NCI-H1048 (cell line): ENCODE results near the gene MMP2.
A peak's percentile ranks its signal among the peaks of the same experiment; 100 is the strongest.

Experiments
- DNase-seq: peaks from one replicate; lab custom pipeline; 2025; lab: John Stamatoyannopoulos, UW

MMP2 gene

GRCh38 chr16:55494994-55495421 lies 16.0 kb downstream of the MMP2 start:
- no peak for DNase-seq

- no peak for DNase-seq
These were observed 16.8 kb downstream of the MMP2 start for GRCh38 chr16:55495616-55496289.

- no peak for DNase-seq
These were observed 17.6 kb downstream of the MMP2 start for GRCh38 chr16:55496509-55497145.

GRCh38 chr16:55497558-55497957 lies 18.6 kb downstream of the MMP2 start:
- no peak for DNase-seq

GRCh38 chr16:55498101-55498500 lies 19.1 kb downstream of the MMP2 start:
- no peak for DNase-seq

GRCh38 chr16:55499281-55499680 lies 20.3 kb downstream of the MMP2 start:
- DNase-seq: no peak

- DNase-seq: no peak
These were observed 21.0 kb downstream of the MMP2 start for GRCh38 chr16:55499951-55500529.

GRCh38 chr16:55500530-55501011 lies 21.6 kb downstream of the MMP2 start:
- no peak for DNase-seq

- no peak for DNase-seq
These were observed 22.7 kb downstream of the MMP2 start for GRCh38 chr16:55501549-55502322.

- no peak for DNase-seq
These were observed 23.9 kb downstream of the MMP2 start for GRCh38 chr16:55502801-55503366.

GRCh38 chr16:55503726-55504550 lies 24.9 kb downstream of the MMP2 start:
- no peak for DNase-seq

- DNase-seq: no peak
These were observed 26.5 kb downstream of the MMP2 start for GRCh38 chr16:55505333-55506015.

- DNase-seq: no peak
These were observed 27.1 kb downstream of the MMP2 start for GRCh38 chr16:55506083-55506482.

- DNase-seq: no peak
These were observed 27.7 kb downstream of the MMP2 start for GRCh38 chr16:55506708-55507107.

- DNase-seq: no peak
These were observed 29.4 kb downstream of the MMP2 start for GRCh38 chr16:55508271-55508921.

- peak; percentile 1 for DNase-seq
These were observed 30.2 kb downstream of the MMP2 start, which contains the start of gene LPCAT2 for GRCh38 chr16:55508941-55509931. Gene LPCAT2, plus strand, starts transcription at chr16:55509072. Its CDS starts 110 bp downstream, at chr16:55509182.

GRCh38 chr16:55510185-55510805 lies 31.3 kb downstream of the MMP2 start:
- no peak for DNase-seq

GRCh38 chr16:55512941-55513340 lies 33.9 kb downstream of the MMP2 start:
- DNase-seq: no peak
